GM19452 (cell line): ENCODE data around the gene C3orf20.
"Not testable (repeated sequence)": the region's sequence is repeated elsewhere in the genome, so short reads cannot be mapped to it uniquely, and the experiment has no call there.

Source experiments
- ATAC-seq: cut with Tn5 transposase; IDR thresholded peaks from one replicate; pipeline ENCODE4 v1.9.1; 2021; ENCODE audit not compliant: unreplicated experiment

The C3orf20 gene

GRCh38 chr3:14649466-14649865 lies 25.5 kb upstream of the C3orf20 start:
- no peak for ATAC-seq

GRCh38 chr3:14650193-14650592 lies 24.7 kb upstream of the C3orf20 start:
- ATAC-seq: no peak

- peak; percentile 98 for ATAC-seq
These were observed 23.3 kb upstream of the C3orf20 start, which contains the start of gene CCDC174 for GRCh38 chr3:14651440-14652251. Gene CCDC174, plus strand, starts transcription at chr3:14651762. Its CDS starts 75 bp downstream, at chr3:14651837.

- not testable (repeated sequence) for ATAC-seq
These were observed 22.5 kb upstream of the C3orf20 start for GRCh38 chr3:14652360-14652907.

GRCh38 chr3:14657579-14657978 lies 17.4 kb upstream of the C3orf20 start:
- ATAC-seq: no peak

- ATAC-seq: no peak
These were observed 16.0 kb upstream of the C3orf20 start for GRCh38 chr3:14658978-14659377.

GRCh38 chr3:14660942-14661341 lies 14.0 kb upstream of the C3orf20 start:
- ATAC-seq: no peak

GRCh38 chr3:14663396-14664135 lies 11.4 kb upstream of the C3orf20 start:
- no peak for ATAC-seq

- ATAC-seq: no peak
These were observed 10.8 kb upstream of the C3orf20 start for GRCh38 chr3:14664170-14664569.

GRCh38 chr3:14672588-14672987 lies 2.4 kb upstream of the C3orf20 start:
- no peak for ATAC-seq

- ATAC-seq: no peak
These were observed 1.9 kb downstream of the C3orf20 start for GRCh38 chr3:14676881-14677280.

GRCh38 chr3:14678015-14678503 lies 3.1 kb downstream of the C3orf20 start:
- no peak for ATAC-seq

- ATAC-seq: no peak
These were observed 5.2 kb downstream of the C3orf20 start for GRCh38 chr3:14680115-14680514.

GRCh38 chr3:14680716-14681115 lies 5.8 kb downstream of the C3orf20 start:
- no peak for ATAC-seq

GRCh38 chr3:14684447-14684846 lies 9.5 kb downstream of the C3orf20 start:
- ATAC-seq: no peak

- ATAC-seq: no peak
These were observed 10.2 kb downstream of the C3orf20 start for GRCh38 chr3:14685179-14685578.

- ATAC-seq: no peak
These were observed 12.4 kb downstream of the C3orf20 start for GRCh38 chr3:14687360-14687759.

GRCh38 chr3:14688525-14688924 lies 13.6 kb downstream of the C3orf20 start:
- peak; percentile 51 for ATAC-seq

GRCh38 chr3:14689247-14689980 lies 14.5 kb downstream of the C3orf20 start:
- peak; percentile 47 for ATAC-seq

- peak; percentile 49 for ATAC-seq
These were observed 16.3 kb downstream of the C3orf20 start for GRCh38 chr3:14691239-14691638.

GRCh38 chr3:14691719-14692118 lies 16.8 kb downstream of the C3orf20 start:
- no peak for ATAC-seq
